ENCODE measurements around the gene ZRSR2.

ZRSR2 gene

GRCh38 chrX:15864629-15865028, 74.3 kb downstream of the ZRSR2 start:
- no peak for TF ChIP-seq CTCF (IDR thresholded peaks at IDR 0.05; ENCODE audit: extremely low read depth, insufficient read depth, missing control alignments)
- in situ Hi-C loops (cut with MboI; ENCODE audit: low pct_unique_long_range_greater_than_20kb, low sequenced_read_pairs, unreplicated experiment) = no loop called here
- no peak for DNase-seq (ENCODE audit: low spot score)

GRCh38 chrX:15866147-15866546, 75.9 kb downstream of the ZRSR2 start:
- no peak for DNase-seq (ENCODE audit: low spot score)
- in situ Hi-C loops (cut with MboI; ENCODE audit: low pct_unique_long_range_greater_than_20kb, low sequenced_read_pairs, unreplicated experiment) = no loop called here
- no peak for TF ChIP-seq CTCF (IDR thresholded peaks at IDR 0.05; ENCODE audit: extremely low read depth, insufficient read depth, missing control alignments)

GRCh38 chrX:15869695-15870094, 79.4 kb downstream of the ZRSR2 start:
- DNase-seq (ENCODE audit: low spot score) = no peak
- TF ChIP-seq CTCF (IDR thresholded peaks at IDR 0.05; ENCODE audit: extremely low read depth, insufficient read depth, missing control alignments) = no peak
- in situ Hi-C loops (cut with MboI; ENCODE audit: low pct_unique_long_range_greater_than_20kb, low sequenced_read_pairs, unreplicated experiment) = no loop called here

DNA sequence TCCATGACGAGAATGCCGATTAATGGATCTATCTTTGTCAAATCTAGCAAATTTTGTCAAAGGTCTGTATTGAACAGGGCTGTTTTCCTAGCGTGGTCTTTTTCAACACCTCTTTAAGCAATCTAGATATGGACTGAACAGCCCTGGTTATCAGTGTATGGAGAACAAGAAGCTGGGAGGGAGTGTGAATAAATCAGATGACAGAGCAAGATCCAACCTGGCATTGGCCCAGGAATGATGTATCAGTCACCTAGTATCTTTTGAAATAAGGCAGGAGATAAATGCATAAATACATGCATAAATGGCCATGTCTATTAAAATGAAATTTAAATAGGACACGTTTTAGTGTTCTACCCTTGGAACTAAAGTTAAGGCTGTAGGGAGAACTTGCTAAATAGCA, 80.0 kb downstream of the ZRSR2 start:
- DNase-seq (ENCODE audit: low spot score) = no peak
- in situ Hi-C loops (cut with MboI; ENCODE audit: low pct_unique_long_range_greater_than_20kb, low sequenced_read_pairs, unreplicated experiment) = no loop called here
- no peak for TF ChIP-seq CTCF (IDR thresholded peaks at IDR 0.05; ENCODE audit: extremely low read depth, insufficient read depth, missing control alignments)
